ENCODE results near the gene RNF121.

The RNF121 gene

DNA sequence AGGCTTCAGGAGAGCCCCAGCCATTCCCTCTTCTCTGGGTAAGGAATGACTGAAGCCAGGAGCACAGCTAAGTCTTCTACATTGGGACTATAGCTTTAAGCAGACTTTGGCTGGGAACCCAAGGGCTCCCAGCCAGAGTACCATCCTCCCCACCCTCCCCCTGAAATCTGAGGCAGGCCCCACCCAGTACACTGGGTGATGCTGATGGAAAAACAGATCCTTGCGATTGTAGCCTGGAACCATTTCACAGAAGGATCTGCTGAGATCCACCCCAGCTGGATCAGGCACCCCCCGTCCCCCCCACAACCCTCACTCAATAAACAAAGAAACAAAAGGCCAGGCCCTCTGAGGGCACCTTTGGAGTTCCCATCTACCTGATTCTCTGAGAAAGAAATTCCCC, 109.6 kb downstream of the RNF121 start:
- peaks cover 24% of the 10 kb centered on the region for H3K36me3 Mint-ChIP-seq (ENCODE audit: low read depth)
- TF ChIP-seq CTCF (IDR thresholded peaks at IDR 0.05; ENCODE audit: unreplicated experiment in 3 of 3): no peak
- H3K27ac Mint-ChIP-seq: no peak overlapping the region
- no peaks in the 10 kb centered on the region for H3K9me3 Mint-ChIP-seq
- H3K27me3 Mint-ChIP-seq (ENCODE audit: low read depth): peaks cover 3% of the 10 kb centered on the region
- no peak overlapping the region for H3K4me3 Mint-ChIP-seq
- H3K4me1 Mint-ChIP-seq: peaks cover 31% of the 10 kb centered on the region

DNA sequence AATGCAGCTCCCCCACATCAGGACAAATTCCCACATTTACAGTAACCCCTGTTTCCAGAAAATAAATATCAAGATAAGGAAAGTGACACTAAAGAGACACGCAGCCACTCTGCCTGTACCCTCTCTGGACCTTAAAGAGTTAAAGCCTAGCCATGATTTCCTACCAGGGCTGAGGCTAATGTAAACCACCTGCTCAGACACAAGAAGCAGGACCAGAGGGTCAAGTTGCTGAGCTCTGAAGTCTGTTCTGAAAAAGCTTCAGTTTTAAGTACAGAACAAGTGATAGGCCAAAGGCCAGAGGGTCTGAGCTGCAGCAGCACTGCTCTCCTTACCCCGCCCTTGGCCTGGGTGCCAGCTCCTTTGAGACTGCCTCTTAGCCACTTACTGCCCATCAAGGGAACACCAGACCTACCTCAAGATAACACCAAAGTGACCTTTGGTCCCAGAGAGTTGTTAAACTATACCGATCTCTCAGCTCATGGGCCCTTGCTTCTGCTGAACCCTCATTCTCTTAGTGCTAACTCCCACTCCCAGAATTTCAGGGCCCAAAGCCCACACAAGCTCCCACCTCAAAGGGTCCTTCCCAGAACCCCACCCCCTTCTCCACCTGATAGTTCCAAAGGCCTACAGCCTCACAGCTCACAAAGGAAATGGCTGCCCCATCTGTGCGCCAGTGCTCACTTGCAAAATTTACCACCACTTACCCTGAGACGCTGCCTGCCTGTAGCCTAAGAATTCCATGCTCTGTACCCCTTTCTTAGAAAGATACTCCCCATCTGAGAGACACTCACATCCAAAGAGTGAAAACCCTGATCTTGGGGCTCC, 110.4 kb downstream of the RNF121 start:
- no peaks in the 10 kb centered on the region for H3K9me3 Mint-ChIP-seq
- H3K27ac Mint-ChIP-seq: no peak overlapping the region
- peaks cover 20% of the 10 kb centered on the region for H3K36me3 Mint-ChIP-seq (ENCODE audit: low read depth)
- peaks cover 3% of the 10 kb centered on the region for H3K27me3 Mint-ChIP-seq (ENCODE audit: low read depth)
- H3K4me3 Mint-ChIP-seq: no peak overlapping the region
- no peak for TF ChIP-seq CTCF (IDR thresholded peaks at IDR 0.05; ENCODE audit: unreplicated experiment in 3 of 3)
- H3K4me1 Mint-ChIP-seq: peaks cover 38% of the 10 kb centered on the region

DNA sequence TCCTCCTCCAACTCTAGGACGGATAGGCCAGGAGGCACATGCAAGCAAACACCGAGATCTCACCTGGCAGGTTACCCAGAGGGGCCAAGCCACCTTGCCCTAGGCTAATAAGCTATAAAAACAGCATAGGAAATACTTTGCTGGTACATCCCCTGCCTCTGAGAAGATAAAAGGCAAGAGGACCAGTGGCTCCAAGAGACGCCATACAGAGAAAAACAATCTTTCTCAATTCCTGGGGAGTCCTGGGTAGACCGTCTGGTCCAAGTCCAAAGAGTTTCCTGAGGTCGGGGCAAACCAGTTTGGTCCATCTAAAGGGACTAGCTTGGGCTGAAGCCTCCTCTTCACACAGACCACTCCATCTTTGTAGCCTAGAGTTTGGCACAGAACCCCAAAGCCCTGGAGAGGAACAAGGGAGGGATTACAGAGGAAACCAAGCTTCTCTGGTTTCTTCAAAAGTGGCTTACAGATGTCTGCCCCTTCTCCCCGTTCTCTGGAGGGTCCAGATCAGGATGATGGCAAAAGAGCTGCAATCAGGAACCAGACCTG, 111.1 kb downstream of the RNF121 start:
- H3K27me3 Mint-ChIP-seq (ENCODE audit: low read depth): peaks cover 3% of the 10 kb centered on the region
- H3K4me3 Mint-ChIP-seq: no peak overlapping the region
- peaks cover 41% of the 10 kb centered on the region for H3K4me1 Mint-ChIP-seq
- H3K27ac Mint-ChIP-seq: no peak overlapping the region
- peaks cover 19% of the 10 kb centered on the region for H3K36me3 Mint-ChIP-seq (ENCODE audit: low read depth)
- TF ChIP-seq CTCF (IDR thresholded peaks at IDR 0.05; ENCODE audit: unreplicated experiment in 3 of 3): no peak
- H3K9me3 Mint-ChIP-seq: no peaks in the 10 kb centered on the region

DNA sequence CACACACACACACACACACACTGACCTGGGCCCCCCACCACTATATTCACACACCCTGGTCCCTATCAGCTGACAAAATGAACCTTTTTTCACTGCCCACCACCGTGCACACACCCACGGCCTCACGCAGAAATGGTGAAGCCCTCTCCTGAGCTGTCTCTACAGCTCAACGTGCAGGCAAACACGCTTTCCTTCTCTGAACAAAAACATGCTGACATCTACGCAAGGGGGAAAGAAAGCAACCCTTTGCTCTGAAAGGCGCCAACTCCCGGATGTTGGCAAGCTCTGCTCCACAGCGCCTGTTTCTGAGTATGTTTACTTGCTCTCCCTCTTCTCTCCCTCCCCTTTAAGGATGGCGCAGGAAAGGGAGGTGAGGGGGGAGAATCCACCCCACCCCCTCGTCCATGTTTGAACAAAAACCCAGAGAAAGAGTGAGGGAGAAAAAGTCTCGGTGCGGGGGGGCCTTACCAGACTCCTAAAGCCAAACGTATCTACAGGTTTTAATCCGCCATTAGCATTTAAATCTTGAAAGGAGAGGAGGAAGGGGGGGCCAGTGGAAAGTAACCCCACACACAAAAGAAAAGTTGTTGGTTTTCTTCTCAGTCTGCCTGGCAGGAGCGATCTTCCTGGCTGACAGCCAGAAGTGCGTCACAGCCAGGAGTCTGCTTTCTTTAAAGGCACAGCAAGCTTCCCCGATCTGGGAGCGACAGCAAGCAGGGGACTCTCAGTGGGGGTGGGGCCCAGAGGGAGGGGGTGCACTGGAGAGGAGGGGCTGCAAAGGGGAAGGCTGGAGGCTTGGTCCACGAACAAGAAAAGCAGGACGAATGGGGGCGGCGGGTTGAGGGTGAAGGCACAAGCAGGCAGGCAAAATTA, 111.9 kb downstream of the RNF121 start:
- H3K27ac Mint-ChIP-seq: no peak overlapping the region
- no peak for TF ChIP-seq CTCF (IDR thresholded peaks at IDR 0.05; ENCODE audit: unreplicated experiment in 3 of 3)
- no peak overlapping the region for H3K4me3 Mint-ChIP-seq
- H3K4me1 Mint-ChIP-seq: peaks cover 46% of the 10 kb centered on the region
- no peaks in the 10 kb centered on the region for H3K9me3 Mint-ChIP-seq
- H3K36me3 Mint-ChIP-seq (ENCODE audit: low read depth): peaks cover 11% of the 10 kb centered on the region
- peaks cover 3% of the 10 kb centered on the region for H3K27me3 Mint-ChIP-seq (ENCODE audit: low read depth)

DNA sequence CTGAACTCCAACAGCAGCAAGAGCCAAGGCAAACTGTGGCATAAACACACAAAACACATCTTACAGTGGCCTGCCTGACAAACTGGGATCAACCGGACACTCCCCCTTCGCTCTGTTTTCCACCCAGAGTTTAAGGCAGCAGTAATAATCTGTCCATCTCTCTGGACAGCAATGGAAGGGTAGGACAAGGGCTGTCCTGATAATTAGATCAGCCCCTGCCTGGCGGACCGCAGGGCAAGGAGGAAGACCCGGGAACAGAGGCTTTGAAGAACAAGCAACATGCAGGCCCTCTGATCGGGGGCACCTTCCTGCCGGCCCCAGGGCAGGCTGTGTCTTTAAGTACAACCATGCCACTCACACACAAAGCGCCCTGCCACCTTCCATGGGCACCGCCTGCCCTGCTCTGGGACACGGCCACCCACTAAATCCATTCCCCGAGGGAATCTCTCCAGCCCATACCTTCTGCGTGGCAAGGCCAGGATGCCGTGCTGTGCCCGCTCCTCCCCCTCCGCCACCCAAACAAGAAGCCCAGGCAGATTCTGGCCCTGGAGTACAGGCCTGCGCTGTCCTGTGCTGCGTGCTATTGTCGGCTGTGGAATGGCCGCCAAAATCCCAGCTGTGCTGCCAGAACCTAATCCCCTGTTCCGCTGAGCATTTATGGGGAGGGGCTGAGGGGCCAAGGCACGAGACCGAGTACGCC, 112.7 kb downstream of the RNF121 start:
- no peak overlapping the region for H3K27ac Mint-ChIP-seq
- TF ChIP-seq CTCF (IDR thresholded peaks at IDR 0.05; ENCODE audit: unreplicated experiment in 3 of 3): no peak
- H3K4me3 Mint-ChIP-seq: no peak overlapping the region
- H3K27me3 Mint-ChIP-seq (ENCODE audit: low read depth): peaks cover 3% of the 10 kb centered on the region
- H3K9me3 Mint-ChIP-seq: no peaks in the 10 kb centered on the region
- H3K4me1 Mint-ChIP-seq: peaks cover 43% of the 10 kb centered on the region
- H3K36me3 Mint-ChIP-seq (ENCODE audit: low read depth): peaks cover 5% of the 10 kb centered on the region
